Measurements from ENCODE around the gene FIGNL2. TPM values are rescaled to one million over a fixed set of nuclear protein-coding genes. Genes with fewer than 3 reads are reported as not detected.
A peak's percentile ranks its signal among the peaks of the same experiment; 100 is the strongest.

FIGNL2 gene
- total and polyA plus RNA-seq, 8 donors: 0.09 to 0.47 (median 0.15) TPM

GRCh38 chr12:51891843-51892242 is 43.3 kb upstream of the FIGNL2 start:
- Histone ChIP-seq H3K9me3 (no peaks in the 10 kb centered on the region), H3K4me3 (no peak overlapping the region), H3K27me3 (peaks cover 0 to 5% (median 0%) of the 10 kb centered on the region in 4 donors), H3K4me1 (peaks cover 0 to 9% (median 0%) of the 10 kb centered on the region in 3 donors), H3K36me3 (no peaks in the 10 kb centered on the region), H3K27ac (no peak overlapping the region)
- DNase-seq: no peak
- FAIRE-seq: no peak
- ATAC-seq: peak in 1 of 4 donors; percentile 36
- TF ChIP-seq CTCF (IDR thresholded peaks at IDR 0.05): peak in 2 of 4 donors; percentile 12 to 18
- intact Hi-C loops (cut with DNase I): no loop called here

- H3K4me1 ChIP-seq: peaks cover 0 to 9% (median 0%) of the 10 kb centered on the region in 3 donors
- H3K4me3 ChIP-seq: no peak overlapping the region
- FAIRE-seq (no peak), ATAC-seq (no peak), DNase-seq (peak in 1 of 6 donors; percentile 70)
- H3K27me3 ChIP-seq: peaks cover 0 to 5% (median 0%) of the 10 kb centered on the region in 4 donors
- no peak for TF ChIP-seq CTCF (IDR thresholded peaks at IDR 0.05)
- H3K27ac ChIP-seq: no peak overlapping the region
- H3K36me3 ChIP-seq: no peaks in the 10 kb centered on the region
- WGBS, 2 donors: 84 to 87% methylated on average over 22 of the region's 22 CpGs
- no peaks in the 10 kb centered on the region for H3K9me3 ChIP-seq
- intact Hi-C loops (cut with DNase I): no loop called here
Measured at GRCh38 chr12:51890511-51891171, 42.1 kb upstream of the FIGNL2 start.

- no peak for TF ChIP-seq CTCF (IDR thresholded peaks at IDR 0.05)
- intact Hi-C loops (cut with DNase I): no loop called here
- Histone ChIP-seq H3K27ac (no peak overlapping the region), H3K36me3 (no peaks in the 10 kb centered on the region), H3K27me3 (peaks cover 0 to 5% (median 0%) of the 10 kb centered on the region in 4 donors), H3K9me3 (no peaks in the 10 kb centered on the region), H3K4me1 (peaks cover 0 to 9% (median 0%) of the 10 kb centered on the region in 3 donors), H3K4me3 (no peak overlapping the region)
- DNase-seq (peak in 1 of 6 donors; percentile 33), FAIRE-seq (no peak), ATAC-seq (no peak)
- 94 to 100% methylated on average over 2 of the region's 2 CpGs for WGBS, 2 donors
Measured at GRCh38 chr12:51890133-51890464, 41.6 kb upstream of the FIGNL2 start.

- Histone ChIP-seq H3K36me3 (no peaks in the 10 kb centered on the region), H3K4me1 (peaks cover 0 to 9% (median 0%) of the 10 kb centered on the region in 3 donors), H3K27me3 (peaks cover 0 to 5% (median 0%) of the 10 kb centered on the region in 4 donors), H3K9me3 (no peaks in the 10 kb centered on the region), H3K27ac (no peak overlapping the region), H3K4me3 (no peak overlapping the region)
- FAIRE-seq: no peak
- intact Hi-C loops (cut with DNase I): no loop called here
- ATAC-seq: no peak
- WGBS, 2 donors: 87 to 88% methylated on average over 21 of the region's 21 CpGs
- peak in 1 of 6 donors; percentile 18 for DNase-seq
- TF ChIP-seq CTCF (IDR thresholded peaks at IDR 0.05): no peak
Measured at GRCh38 chr12:51889216-51890132, 41.0 kb upstream of the FIGNL2 start.
